Effector memory CD8-positive, alpha-beta T cell (primary cell): ENCODE data around the gene TMEM120A.
A peak's percentile ranks its signal among the peaks of the same experiment; 100 is the strongest.

Experiments
- ATAC-seq: fragments of 150-1000 bp; cut with Tn5 transposase; replicated peaks from 2 replicates; pipeline ENCODE4 v1.10.0; 2021; ENCODE audit warnings: mild to moderate bottlenecking, moderate library complexity
- DNase-seq, 3 experiments: peaks; one replicate each; pipeline ENCODE4 v3.0.0; 2021
- H3K27ac Mint-ChIP-seq, 2 donors: one replicate each; pipeline ENCODE4 v1.8.0; 2022; ENCODE audit warnings: mild to moderate bottlenecking in 2 of 2, mixed read lengths in 2 of 2, moderate library complexity in 2 of 2
- H3K27me3 Mint-ChIP-seq, 2 donors: one replicate each; pipeline ENCODE4 v1.8.0; 2022; ENCODE audit warnings: mixed read lengths in 2 of 2
- H3K36me3 Mint-ChIP-seq: one replicate; pipeline ENCODE4 v1.8.0; 2022; ENCODE audit warnings: mild to moderate bottlenecking, moderate library complexity, mixed read lengths; ENCODE audit not compliant: insufficient read depth
- H3K4me1 Mint-ChIP-seq, 2 donors: one replicate each; pipeline ENCODE4 v1.8.0; 2022; ENCODE audit warnings: low read depth in 2 of 2, mixed read lengths in 2 of 2
- H3K4me3 Mint-ChIP-seq, 2 donors: one replicate each; pipeline ENCODE4 v1.8.0; 2022; ENCODE audit warnings: mild to moderate bottlenecking in 2 of 2, mixed read lengths in 2 of 2, moderate library complexity in 2 of 2
- H3K9me3 Mint-ChIP-seq, 2 donors: one replicate each; pipeline ENCODE4 v1.8.0; 2022; ENCODE audit warnings: mixed read lengths in 2 of 2

TMEM120A gene

DNA sequence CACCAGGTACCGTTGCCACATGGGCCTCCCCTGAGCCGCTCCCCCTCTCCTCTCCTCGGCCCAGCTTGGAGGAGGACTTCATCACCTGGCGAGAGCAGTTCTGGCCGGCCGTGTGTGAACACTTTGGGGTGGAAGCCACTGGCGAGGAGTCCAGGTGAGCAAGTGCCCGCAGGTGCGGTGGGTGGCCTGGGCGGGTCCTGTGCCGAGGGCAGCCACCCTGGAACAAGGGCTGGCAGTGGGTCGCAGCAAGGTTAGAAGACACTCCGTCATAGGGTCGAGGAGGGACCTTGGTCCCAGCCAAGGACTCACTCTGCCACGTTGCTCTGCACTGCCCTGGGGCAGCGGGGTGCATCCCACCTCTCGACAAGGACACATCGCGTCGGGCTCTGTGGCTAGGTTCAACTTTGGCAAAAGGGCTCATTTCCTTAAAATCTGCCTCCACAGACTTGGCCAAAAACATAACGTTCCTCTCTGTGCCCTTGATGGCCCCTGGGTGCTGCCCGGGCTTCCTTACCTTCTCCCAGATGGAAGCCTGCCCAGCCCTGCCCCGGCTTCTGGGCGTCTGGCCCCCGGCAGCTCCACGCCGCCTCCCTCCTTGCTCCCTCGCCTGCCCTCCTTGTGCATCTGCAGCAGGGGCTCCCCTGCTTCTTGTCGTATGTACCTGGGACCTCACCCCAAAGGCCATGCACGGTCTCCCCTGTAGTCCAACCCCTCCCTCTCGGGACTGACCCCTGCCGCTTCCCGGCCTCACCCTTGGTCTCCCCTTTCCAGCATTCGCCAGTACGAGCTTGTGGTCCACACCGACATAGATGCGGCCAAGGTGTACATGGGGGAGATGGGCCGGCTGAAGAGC is 12.7 kb downstream of the TMEM120A start:
- no peaks in the 10 kb centered on the region for H3K36me3 Mint-ChIP-seq
- no peaks in the 10 kb centered on the region for H3K9me3 Mint-ChIP-seq
- H3K4me1 Mint-ChIP-seq: no peaks in the 10 kb centered on the region
- H3K4me3 Mint-ChIP-seq: no peak overlapping the region
- H3K27me3 Mint-ChIP-seq: no peaks in the 10 kb centered on the region
- ATAC-seq (no peak), DNase-seq (no peak)
- peak overlapping the region; percentile 73 to 84 for H3K27ac Mint-ChIP-seq

DNA sequence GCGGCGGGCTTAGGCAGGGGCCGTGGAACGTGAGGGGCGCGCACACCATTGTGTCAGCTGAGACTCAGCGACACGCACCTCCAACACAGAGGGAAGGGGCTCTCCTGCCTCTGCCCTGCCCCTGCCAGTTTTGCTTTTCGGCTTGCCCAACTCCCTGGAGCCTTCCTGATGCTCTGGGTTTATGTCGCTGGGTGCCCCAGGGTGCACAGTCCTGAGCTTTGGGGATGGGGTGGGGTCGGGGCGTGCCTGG is 13.3 kb downstream of the TMEM120A start:
- no peaks in the 10 kb centered on the region for H3K9me3 Mint-ChIP-seq
- DNase-seq (no peak), ATAC-seq (no peak)
- no peak overlapping the region for H3K4me3 Mint-ChIP-seq
- no peaks in the 10 kb centered on the region for H3K27me3 Mint-ChIP-seq
- peaks cover 4% of the 10 kb centered on the region for H3K36me3 Mint-ChIP-seq
- no peaks in the 10 kb centered on the region for H3K4me1 Mint-ChIP-seq
- H3K27ac Mint-ChIP-seq: no peak overlapping the region

DNA sequence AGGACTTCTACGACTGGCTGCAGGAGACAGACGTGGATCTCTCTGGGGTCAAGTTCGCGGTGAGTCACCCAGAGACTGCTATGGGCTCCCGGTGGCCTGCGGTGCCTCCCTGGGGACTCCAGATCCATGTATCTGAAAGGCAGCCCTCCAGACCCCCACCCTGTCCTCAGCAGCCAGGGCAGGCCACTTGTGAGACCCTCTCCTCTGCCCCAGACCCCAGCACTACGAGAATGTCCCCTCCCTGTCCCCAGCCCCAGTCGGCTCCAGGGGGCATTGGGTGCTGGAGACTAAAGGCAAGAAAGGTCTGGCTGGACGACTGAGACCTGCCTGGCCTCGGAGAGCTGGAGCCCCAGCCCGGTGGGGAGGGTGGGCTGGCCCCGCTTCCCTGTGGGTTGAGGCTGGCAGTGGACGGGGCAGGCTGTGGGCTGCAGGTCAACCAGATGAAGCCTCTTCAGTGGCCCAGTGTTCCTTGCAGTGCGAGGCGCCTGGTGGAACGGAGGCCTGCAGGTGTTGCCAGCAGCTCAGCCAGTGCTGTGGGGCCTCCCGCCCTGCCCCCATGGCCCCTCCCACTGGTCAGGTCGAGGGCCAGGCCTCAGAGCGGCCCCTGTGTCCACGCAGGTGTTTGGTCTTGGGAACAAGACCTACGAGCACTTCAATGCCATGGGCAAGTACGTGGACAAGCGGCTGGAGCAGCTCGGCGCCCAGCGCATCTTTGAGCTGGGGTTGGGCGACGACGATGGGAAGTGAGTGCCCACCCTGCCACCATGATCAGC is 13.8 kb downstream of the TMEM120A start:
- no peaks in the 10 kb centered on the region for H3K9me3 Mint-ChIP-seq
- peaks cover 6% of the 10 kb centered on the region for H3K36me3 Mint-ChIP-seq
- no peaks in the 10 kb centered on the region for H3K4me1 Mint-ChIP-seq
- ATAC-seq (no peak), DNase-seq (no peak)
- H3K27ac Mint-ChIP-seq: peak overlapping the region; percentile 28 to 44
- no peaks in the 10 kb centered on the region for H3K27me3 Mint-ChIP-seq
- no peak overlapping the region for H3K4me3 Mint-ChIP-seq

DNA sequence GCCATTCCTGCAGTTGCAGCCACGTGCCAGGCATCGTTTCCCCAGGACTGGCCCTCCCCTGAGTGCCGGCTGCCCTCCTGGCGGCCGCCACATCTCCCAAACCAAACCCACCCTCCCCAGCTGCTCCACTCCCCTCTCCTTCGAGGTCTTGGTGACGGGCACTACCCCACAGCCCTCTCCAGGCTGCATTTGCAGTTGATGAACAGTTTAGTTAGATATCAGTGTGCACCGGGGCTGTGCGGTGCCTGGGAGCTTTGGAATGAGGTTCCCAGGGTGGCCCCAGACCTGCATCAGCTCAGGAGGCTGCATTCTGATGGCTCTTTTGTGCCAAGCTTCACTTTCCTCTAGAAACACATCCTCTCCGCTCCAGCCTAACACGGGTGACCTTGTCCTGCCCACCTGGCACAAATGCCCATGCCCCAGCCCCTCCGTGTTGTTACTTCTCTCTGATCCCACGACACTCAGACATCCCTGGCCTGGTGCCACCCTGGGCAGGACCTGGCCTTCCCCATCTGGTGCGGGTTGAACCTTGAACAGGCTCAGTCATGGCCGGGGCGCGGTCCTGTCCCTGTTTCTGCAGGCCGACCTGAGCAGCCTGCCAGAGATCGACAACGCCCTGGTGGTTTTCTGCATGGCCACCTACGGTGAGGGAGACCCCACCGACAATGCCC is 14.5 kb downstream of the TMEM120A start:
- no peaks in the 10 kb centered on the region for H3K27me3 Mint-ChIP-seq
- peak overlapping the region; percentile 28 to 44 for H3K27ac Mint-ChIP-seq
- DNase-seq (no peak), ATAC-seq (no peak)
- no peaks in the 10 kb centered on the region for H3K4me1 Mint-ChIP-seq
- H3K4me3 Mint-ChIP-seq: no peak overlapping the region
- peaks cover 6% of the 10 kb centered on the region for H3K36me3 Mint-ChIP-seq
- no peaks in the 10 kb centered on the region for H3K9me3 Mint-ChIP-seq

DNA sequence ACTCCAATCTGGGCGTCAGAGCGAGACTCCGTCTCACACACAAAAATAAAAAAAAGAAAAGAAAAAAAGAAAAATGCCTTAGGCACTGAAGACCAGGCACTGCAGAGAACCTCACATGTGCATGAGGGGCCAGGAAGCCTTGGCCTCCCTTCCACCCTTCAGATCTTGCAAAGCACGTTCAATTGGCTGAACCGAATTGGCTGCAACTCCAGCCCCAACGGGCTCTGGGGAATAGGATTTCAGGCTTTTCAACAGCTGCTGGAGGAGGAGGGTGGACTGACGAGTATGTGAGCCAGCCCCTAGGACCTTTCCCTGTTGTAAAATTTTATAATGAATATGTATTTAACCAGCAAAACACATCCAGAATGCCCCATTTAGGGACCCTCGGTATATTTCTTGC is 16.7 kb downstream of the TMEM120A start:
- DNase-seq: no peak
- no peak overlapping the region for H3K27ac Mint-ChIP-seq
- H3K4me1 Mint-ChIP-seq: no peaks in the 10 kb centered on the region
- no peaks in the 10 kb centered on the region for H3K27me3 Mint-ChIP-seq
- no peak overlapping the region for H3K4me3 Mint-ChIP-seq
- ATAC-seq: no peak
- H3K36me3 Mint-ChIP-seq: peaks cover 19% of the 10 kb centered on the region
- no peaks in the 10 kb centered on the region for H3K9me3 Mint-ChIP-seq

DNA sequence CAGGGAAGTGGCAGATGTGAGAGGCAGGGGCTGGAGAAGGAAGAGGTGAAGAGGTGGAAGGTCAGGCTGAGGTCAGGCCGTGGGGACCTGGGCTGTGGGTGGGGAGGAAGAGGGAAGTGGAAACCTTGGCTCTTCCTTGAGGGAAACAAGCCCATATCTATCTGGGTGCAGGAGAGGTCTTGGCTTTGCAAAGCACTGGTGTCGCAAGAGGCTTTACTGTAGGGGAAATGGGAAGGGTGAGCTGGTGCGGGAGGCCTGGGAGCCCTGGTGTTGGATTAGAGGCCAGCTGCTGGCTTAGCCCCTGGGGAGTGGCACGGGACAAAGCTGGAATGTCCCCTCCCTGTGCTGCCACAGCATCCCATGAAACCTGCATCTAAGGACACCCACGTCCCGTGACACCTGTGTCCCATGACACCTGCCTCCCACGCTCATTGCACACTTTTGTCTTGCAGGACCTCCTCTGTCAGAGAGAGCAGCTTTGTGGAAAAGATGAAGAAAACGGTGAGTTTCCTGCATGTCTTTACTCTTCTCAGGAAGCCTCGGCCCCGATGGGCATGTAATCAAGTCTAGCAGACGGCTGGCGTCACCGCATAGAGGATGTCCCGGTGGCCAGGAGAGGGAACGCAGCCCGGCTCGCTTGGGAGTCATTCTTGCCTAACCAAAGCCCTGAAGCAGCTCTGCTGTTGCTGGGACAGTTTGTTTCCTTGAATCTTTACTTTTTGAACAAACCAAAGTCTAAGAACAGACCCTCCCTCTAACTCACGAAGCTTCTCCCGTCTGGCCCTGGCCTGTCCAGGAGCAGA is 22.2 kb downstream of the TMEM120A start:
- no peak overlapping the region for H3K4me3 Mint-ChIP-seq
- DNase-seq: no peak
- H3K9me3 Mint-ChIP-seq: no peaks in the 10 kb centered on the region
- H3K36me3 Mint-ChIP-seq: peaks cover 28% of the 10 kb centered on the region
- peaks cover 0 to 3% of the 10 kb centered on the region in 2 donors for H3K4me1 Mint-ChIP-seq
- no peaks in the 10 kb centered on the region for H3K27me3 Mint-ChIP-seq
- no peak for ATAC-seq
- H3K27ac Mint-ChIP-seq: no peak overlapping the region

DNA sequence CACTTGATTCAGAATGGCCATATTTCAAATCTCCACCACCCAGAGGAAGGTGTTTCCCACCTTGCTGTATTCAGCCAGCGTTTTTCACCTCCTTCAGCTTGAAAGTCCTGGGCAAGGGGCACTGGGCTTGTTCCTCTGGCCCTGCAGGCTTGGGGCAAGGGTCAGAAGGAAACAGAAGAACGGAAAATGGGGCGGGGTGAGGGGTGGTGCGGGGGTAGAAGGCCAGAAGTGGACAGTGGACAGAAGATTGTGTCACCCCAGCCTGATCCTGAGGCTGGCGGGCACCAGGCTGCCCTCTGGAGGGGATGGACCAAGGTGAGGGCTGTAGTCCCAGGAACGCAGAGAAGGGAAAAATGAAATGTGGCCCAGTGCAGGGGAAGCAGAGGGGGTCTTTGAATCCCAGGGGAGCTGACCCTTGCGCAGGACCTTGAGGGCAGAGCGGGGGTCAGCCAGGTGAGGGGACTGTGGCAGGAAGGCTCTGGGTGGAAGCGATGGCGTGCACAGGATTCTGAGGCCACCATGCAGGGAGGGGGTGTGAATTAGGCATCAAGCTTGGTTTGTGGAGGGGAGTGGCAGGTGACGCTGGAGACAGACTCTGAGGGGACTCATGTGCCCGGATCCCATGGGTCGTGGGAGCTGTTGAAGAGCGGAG is 23.0 kb downstream of the TMEM120A start:
- peaks cover 27% of the 10 kb centered on the region for H3K36me3 Mint-ChIP-seq
- H3K4me1 Mint-ChIP-seq: peaks cover 0 to 3% of the 10 kb centered on the region in 2 donors
- no peaks in the 10 kb centered on the region for H3K27me3 Mint-ChIP-seq
- H3K9me3 Mint-ChIP-seq: no peaks in the 10 kb centered on the region
- DNase-seq (no peak), ATAC-seq (no peak)
- no peak overlapping the region for H3K4me3 Mint-ChIP-seq
- no peak overlapping the region for H3K27ac Mint-ChIP-seq

DNA sequence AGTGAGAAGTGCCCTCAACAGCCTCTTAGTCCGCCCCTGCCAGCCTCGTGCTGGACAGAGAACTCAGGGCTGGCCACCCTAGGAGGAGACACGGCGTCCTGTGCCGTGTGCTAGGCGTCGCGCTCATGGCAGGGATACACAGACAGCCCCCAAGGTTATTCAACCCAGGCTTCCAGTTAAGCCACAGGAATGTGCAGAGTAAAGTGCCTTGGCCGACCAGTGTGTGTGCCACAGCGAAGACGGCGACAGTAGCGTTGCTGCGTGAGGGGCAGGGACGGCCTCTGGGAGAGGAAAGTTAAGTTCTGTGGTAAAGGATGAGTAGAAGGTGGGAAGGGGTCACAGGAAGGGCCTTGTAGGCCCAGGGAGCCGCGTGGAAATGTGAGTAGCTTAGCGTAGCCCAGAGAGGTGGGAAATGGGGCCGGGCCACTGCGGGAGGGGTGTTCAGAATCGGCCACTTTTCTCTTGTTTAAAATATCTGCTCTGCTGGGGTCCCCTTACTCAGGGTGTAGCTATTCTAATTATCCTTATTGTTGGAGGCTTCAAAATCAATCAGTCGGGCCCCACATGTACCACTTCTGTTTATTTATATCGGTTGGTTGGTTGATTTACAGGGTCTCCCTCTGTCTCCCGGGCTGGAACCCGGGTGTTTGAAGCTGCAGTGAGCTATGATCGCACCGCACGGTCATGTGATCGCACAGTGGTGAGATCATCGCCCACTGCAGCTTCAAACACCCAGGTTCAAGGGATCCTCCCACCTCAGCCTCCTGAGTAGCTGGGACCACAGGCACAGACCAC is 24.5 kb downstream of the TMEM120A start:
- H3K4me3 Mint-ChIP-seq: no peak overlapping the region
- no peaks in the 10 kb centered on the region for H3K27me3 Mint-ChIP-seq
- H3K4me1 Mint-ChIP-seq: peaks cover 0 to 3% of the 10 kb centered on the region in 2 donors
- no peaks in the 10 kb centered on the region for H3K9me3 Mint-ChIP-seq
- peaks cover 22% of the 10 kb centered on the region for H3K36me3 Mint-ChIP-seq
- peak overlapping the region in 1 of 2 donors; percentile 64 for H3K27ac Mint-ChIP-seq
- DNase-seq (no peak), ATAC-seq (no peak)

DNA sequence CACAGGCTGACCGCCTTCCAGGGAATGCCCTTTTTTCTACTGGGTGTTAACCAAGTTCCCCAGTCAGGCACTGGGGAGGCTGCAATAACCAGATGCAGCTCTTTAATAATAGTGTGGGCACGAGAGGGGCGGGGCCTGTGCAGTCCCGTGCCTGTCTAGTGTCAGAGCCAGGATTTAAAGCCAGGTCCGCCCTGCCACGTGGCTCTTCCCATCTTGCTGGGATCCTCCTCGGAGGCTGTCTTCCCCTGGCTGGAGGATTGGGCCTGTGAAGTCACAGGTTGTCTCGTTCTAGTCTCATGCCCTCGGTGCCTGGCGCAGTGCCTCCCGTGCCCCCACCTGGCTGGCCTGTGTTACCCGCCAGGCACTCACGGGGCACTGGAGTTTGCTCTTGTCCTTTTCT is 25.2 kb downstream of the TMEM120A start:
- Mint-ChIP-seq H3K27ac (no peak overlapping the region), H3K4me3 (no peak overlapping the region), H3K36me3 (peaks cover 15% of the 10 kb centered on the region), H3K9me3 (no peaks in the 10 kb centered on the region), H3K27me3 (no peaks in the 10 kb centered on the region), H3K4me1 (peaks cover 0 to 3% of the 10 kb centered on the region in 2 donors)
- no peak for ATAC-seq
- DNase-seq: no peak

DNA sequence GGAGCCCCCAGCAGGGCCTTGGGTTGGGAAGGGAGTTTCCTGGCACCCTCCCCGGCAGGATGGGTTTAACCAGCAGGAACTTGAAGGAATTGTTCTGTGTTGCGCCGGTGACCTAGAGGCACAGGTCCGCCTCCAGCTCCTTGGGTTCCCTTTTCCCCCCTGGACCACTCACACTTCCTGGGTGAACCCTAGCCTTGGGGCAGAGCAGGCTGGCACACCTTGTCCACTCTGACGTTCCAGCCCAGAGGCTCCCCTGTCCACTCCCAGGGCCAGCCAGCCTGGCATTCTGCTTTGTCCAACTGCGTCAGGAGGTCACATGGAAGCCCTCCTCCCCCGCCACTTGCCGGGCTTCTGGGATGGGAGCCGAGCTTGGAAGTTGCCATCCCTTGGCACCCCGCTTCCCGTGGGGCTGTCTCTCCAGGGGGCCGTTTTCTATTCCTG is 25.8 kb downstream of the TMEM120A start:
- H3K4me1 Mint-ChIP-seq: peaks cover 0 to 4% of the 10 kb centered on the region in 2 donors
- no peak overlapping the region for H3K27ac Mint-ChIP-seq
- no peaks in the 10 kb centered on the region for H3K27me3 Mint-ChIP-seq

DNA sequence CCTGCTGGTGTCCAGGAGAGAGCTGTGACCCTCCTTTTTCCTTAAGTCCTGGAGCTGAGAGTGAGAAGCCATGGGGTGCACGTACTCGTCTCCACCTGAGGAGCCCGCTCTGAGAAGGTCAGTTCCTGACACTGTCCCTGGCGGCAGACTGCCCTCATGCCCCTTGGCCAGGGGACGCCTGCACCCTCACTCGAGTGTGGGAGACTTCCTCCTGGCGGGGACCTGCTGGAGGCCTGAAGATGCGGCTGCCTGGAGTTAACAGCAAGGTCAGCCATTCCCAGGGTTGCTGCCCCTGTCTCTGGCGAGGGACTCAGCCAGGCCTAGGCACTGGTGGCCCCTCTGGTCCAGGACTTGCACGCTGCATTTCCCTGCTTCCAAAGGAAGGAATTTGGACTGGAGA is 26.4 kb downstream of the TMEM120A start:
- ATAC-seq (no peak), DNase-seq (no peak)
- Mint-ChIP-seq H3K36me3 (peaks cover 12% of the 10 kb centered on the region), H3K9me3 (no peaks in the 10 kb centered on the region), H3K27me3 (no peaks in the 10 kb centered on the region), H3K4me3 (no peak overlapping the region), H3K4me1 (peaks cover 0 to 6% of the 10 kb centered on the region in 2 donors), H3K27ac (no peak overlapping the region)

More for the DNA sequence above, 25.8 kb downstream of the TMEM120A start:
- Mint-ChIP-seq H3K9me3 (no peaks in the 10 kb centered on the region), H3K4me3 (no peak overlapping the region), H3K36me3 (peaks cover 10% of the 10 kb centered on the region)
- DNase-seq: no peak
- no peak for ATAC-seq

DNA sequence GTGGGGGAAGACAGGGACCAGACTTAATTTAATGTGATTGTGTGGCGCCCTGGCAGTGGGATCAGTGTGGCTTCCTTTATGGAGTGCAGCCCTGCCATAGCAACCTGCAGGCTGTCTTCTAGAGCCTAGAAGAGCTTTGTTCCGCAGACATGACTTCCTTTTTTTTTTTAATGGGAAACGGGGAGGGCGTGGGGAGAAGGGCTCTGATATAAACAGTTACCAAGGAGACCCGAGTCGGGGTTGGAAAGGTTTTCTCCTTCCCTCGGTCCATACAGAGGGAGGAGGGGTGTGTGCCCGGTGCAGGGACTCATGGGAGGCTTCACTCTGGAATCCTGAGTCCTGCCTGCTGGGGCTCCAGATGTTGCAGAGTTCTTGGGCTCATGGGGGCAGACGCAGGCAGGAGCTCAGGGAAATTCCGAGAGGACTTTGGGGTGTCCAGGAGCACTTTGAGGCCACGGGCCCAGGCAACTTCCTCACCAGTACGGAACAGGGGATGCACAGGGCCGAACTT is 26.9 kb downstream of the TMEM120A start:
- no peak overlapping the region for H3K4me3 Mint-ChIP-seq
- H3K4me1 Mint-ChIP-seq: peaks cover 0 to 6% of the 10 kb centered on the region in 2 donors
- H3K27ac Mint-ChIP-seq: peak overlapping the region in 1 of 2 donors; percentile 49
- peaks cover 13% of the 10 kb centered on the region for H3K36me3 Mint-ChIP-seq
- no peaks in the 10 kb centered on the region for H3K27me3 Mint-ChIP-seq
- DNase-seq (no peak), ATAC-seq (no peak)
- no peaks in the 10 kb centered on the region for H3K9me3 Mint-ChIP-seq
